Muscle layer of duodenum (tissue), 2 donors: ENCODE results near the gene PNP.

Experiments
- H3K27ac ChIP-seq: one replicate; pipeline ENCODE4 v1.7.0; 2013; ENCODE audit warnings: mild to moderate bottlenecking, low read length
- H3K27me3 ChIP-seq: one replicate; pipeline ENCODE4 v1.7.0; 2013; ENCODE audit warnings: low read depth, mild to moderate bottlenecking, control low read depth, low read length
- H3K36me3 ChIP-seq, 2 donors: one replicate each; pipeline ENCODE4 v1.7.0; 2013; ENCODE audit warnings: low read length in 2 of 2, control low read depth in 1 of 2, mild to moderate bottlenecking in 1 of 2; ENCODE audit not compliant: insufficient read depth in 2 of 2, control insufficient read depth in 1 of 2
- H3K4me1 ChIP-seq, 2 donors: one replicate each; pipeline ENCODE4 v1.7.0; 2013; ENCODE audit warnings: low read length in 2 of 2, mild to moderate bottlenecking in 2 of 2, control low read depth in 1 of 2, moderate library complexity in 1 of 2; ENCODE audit not compliant: insufficient read depth in 2 of 2, control insufficient read depth in 1 of 2
- H3K4me3 ChIP-seq, 2 donors: one replicate each; pipeline ENCODE4 v1.7.0; 2013; ENCODE audit warnings: low read length in 2 of 2, low read depth in 1 of 2, mild to moderate bottlenecking in 1 of 2
- H3K9me3 ChIP-seq, 2 donors: one replicate each; pipeline ENCODE4 v1.7.0; 2013; ENCODE audit warnings: low read length in 2 of 2, control low read depth in 1 of 2, mild to moderate bottlenecking in 1 of 2; ENCODE audit not compliant: control insufficient read depth in 1 of 2
- donor health status: healthy.

The PNP gene

GRCh38 chr14:20515846-20516245 lies 46.6 kb downstream of the PNP start:
- H3K9me3 ChIP-seq = peaks cover 0 to 4% of the 10 kb centered on the region in 2 donors
- H3K4me3 ChIP-seq = no peak overlapping the region
- H3K36me3 ChIP-seq = no peaks in the 10 kb centered on the region
- no peak overlapping the region for H3K27ac ChIP-seq
- H3K4me1 ChIP-seq = no peaks in the 10 kb centered on the region
- H3K27me3 ChIP-seq = no peaks in the 10 kb centered on the region

DNA sequence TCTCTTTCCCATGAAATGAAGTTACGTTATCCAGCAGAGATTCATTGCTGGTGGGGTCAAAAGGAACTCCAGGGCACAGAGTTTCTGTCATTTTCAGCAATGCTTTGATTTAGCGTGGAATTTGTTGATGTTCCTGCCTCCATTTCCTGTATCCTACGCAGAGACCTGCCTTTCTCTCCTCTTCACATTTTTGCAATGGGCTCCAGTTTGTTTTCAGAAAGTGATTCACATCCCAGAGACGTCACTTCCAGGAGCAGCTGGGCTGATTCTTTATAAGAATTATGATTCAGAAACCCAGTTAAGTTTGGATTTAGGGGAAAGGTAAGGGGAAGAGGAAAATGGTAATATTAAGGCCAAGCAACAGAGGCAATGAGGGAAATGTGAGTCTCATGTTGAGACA lies 47.7 kb downstream of the PNP start:
- Histone ChIP-seq H3K27me3 (no peaks in the 10 kb centered on the region), H3K27ac (no peak overlapping the region), H3K4me3 (no peak overlapping the region), H3K36me3 (no peaks in the 10 kb centered on the region), H3K9me3 (peaks cover 0 to 4% of the 10 kb centered on the region in 2 donors), H3K4me1 (no peaks in the 10 kb centered on the region)

DNA sequence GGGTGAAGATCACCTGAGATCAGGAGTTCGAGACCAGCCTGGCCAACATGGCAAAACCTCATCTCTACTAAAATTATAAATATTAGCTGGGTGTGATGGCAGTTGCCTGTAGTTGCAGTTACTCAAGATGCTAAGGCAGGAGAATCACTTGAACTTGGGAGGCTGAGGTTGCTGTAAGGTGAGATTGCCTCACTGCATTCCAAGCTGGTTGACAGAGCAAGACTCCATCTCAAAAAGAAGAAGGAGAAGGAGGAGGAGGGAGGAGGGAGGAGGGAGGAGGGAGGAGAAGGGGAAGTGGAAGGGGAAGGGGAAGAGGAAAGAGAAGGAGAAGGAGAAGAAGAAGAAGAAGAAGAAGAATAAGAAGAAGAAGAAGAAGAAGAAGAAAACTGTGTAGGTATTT lies 53.1 kb downstream of the PNP start:
- no peak overlapping the region for H3K4me3 ChIP-seq
- H3K36me3 ChIP-seq = no peaks in the 10 kb centered on the region
- H3K4me1 ChIP-seq = no peaks in the 10 kb centered on the region
- no peaks in the 10 kb centered on the region for H3K27me3 ChIP-seq
- H3K27ac ChIP-seq = no peak overlapping the region
- peaks cover 0 to 4% of the 10 kb centered on the region in 2 donors for H3K9me3 ChIP-seq

DNA sequence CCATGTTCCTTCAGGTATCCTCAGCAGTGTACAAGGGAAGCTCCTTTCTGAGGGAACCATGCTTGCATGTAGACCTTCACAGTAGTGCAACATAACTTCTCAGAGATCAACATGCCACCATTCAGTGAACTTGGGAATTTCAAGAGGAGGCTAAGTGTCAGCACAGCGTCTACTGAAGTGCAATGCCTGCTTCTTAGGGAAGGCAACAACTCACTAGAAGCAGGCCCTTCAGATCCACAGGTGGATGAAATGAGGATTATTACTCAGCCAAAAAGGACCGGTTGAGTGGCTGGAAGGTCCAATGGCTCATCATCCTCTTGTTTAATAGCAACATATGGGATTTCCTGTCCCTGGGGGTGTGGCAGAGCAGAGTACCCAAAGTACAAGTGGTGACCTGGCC lies 54.8 kb downstream of the PNP start:
- Histone ChIP-seq H3K27me3 (no peaks in the 10 kb centered on the region), H3K9me3 (peaks cover 0 to 4% of the 10 kb centered on the region in 2 donors), H3K27ac (no peak overlapping the region), H3K4me3 (no peak overlapping the region), H3K36me3 (no peaks in the 10 kb centered on the region), H3K4me1 (no peaks in the 10 kb centered on the region)
